Gastroesophageal sphincter (tissue), 3 donors: ENCODE data around the gene ANKRD36.
"Not testable (repeated sequence)": the region's sequence is repeated elsewhere in the genome, so short reads cannot be mapped to it uniquely, and the experiment has no call there.

Source experiments
- CTCF ChIP-seq, 4 experiments: fragments of 200-600 bp in 2 of 4; fragments of 450-650 bp in 2 of 4; sonication (generic) in 1 of 4; IDR thresholded peaks; one replicate each; pipeline ENCODE4 v1.5.1; 2017 to 2019; ENCODE audit warnings: antibody characterized with exemption in 4 of 4, mild to moderate bottlenecking in 2 of 4, moderate library complexity in 2 of 4
- POLR2A ChIP-seq, 2 donors: fragments of 450-650 bp; IDR thresholded peaks; one replicate each; pipeline ENCODE4 v1.6.1; 2017; ENCODE audit warnings: antibody characterized with exemption in 2 of 2, mild to moderate bottlenecking in 2 of 2, moderate library complexity in 1 of 2

GRCh38 chr2:97230848-97231585 lies 118.1 kb downstream of the ANKRD36 start:
- not testable (repeated sequence) for TF ChIP-seq POLR2A, CTCF (IDR thresholded peaks at IDR 0.05)
